HepG2 (cell line): ENCODE results near the gene PPP1R9B. TPM values are rescaled to one million over a fixed set of nuclear protein-coding genes. Genes with fewer than 3 reads are reported as not detected.

Source experiments
- FOXM1 ChIP-seq: sonication (generic); formaldehyde crosslinking; IDR thresholded peaks from 2 replicates; pipeline ENCODE4 v1.5.0; 2020; ENCODE audit warnings: missing genetic modification reagents
- GTF2F1 ChIP-seq: fragments of 150-350 bp; IDR thresholded peaks from 2 replicates; pipeline ENCODE4 v1.6.1; 2014; ENCODE audit warnings: low read length
- GZF1 ChIP-seq: sonication (generic); formaldehyde crosslinking; IDR thresholded peaks from 2 replicates; pipeline ENCODE4 v1.5.1; 2020; ENCODE audit warnings: mild to moderate bottlenecking, missing genetic modification reagents
- HNRNPK ChIP-seq: fragments of 200-400 bp; formaldehyde crosslinking; IDR thresholded peaks from 2 replicates; pipeline ENCODE4 v1.6.1; 2018; ENCODE audit warnings: low read length, low read depth, moderate library complexity, mild to moderate bottlenecking; ENCODE audit not compliant: poor library complexity, severe bottlenecking
- IKZF4 ChIP-seq: sonication (generic); formaldehyde crosslinking; IDR thresholded peaks from 2 replicates; pipeline ENCODE4 v1.5.1; 2020; ENCODE audit warnings: borderline replicate concordance, mild to moderate bottlenecking, low read depth, missing genetic modification reagents; ENCODE audit errors: not compliant biosample characterization
- MXI1 ChIP-seq: IDR thresholded peaks from 3 replicates; pipeline ENCODE4 v1.6.1; 2012; ENCODE audit warnings: low read depth, low read length, inconsistent platforms, borderline replicate concordance
- NR2F1 ChIP-seq, 2 experiments: fragments of 450-650 bp in 1 of 2; formaldehyde crosslinking in 1 of 2; IDR thresholded peaks; 2 replicates each; pipeline versions ENCODE4 v1.5.0 to v1.6.1; 2016 to 2020; ENCODE audit warnings: mild to moderate bottlenecking in 1 of 2, missing compliant biosample characterization in 1 of 2, missing genetic modification reagents in 1 of 2, moderate library complexity in 1 of 2
- PRPF4 ChIP-seq: fragments of 200-400 bp; formaldehyde crosslinking; IDR thresholded peaks from 2 replicates; pipeline ENCODE4 v1.6.1; 2016; ENCODE audit warnings: low read length, low read depth; ENCODE audit not compliant: poor library complexity, severe bottlenecking
- RFX5 ChIP-seq: IDR thresholded peaks from 2 replicates; pipeline ENCODE4 v1.6.1; 2011; ENCODE audit warnings: low read depth, low read length, improper control_type of control experiment
- STAT5B ChIP-seq: sonication (generic); formaldehyde crosslinking; IDR thresholded peaks from 2 replicates; pipeline ENCODE4 v1.4.0; 2020; ENCODE audit warnings: missing genetic modification reagents
- TEAD2 ChIP-seq: sonication (generic); formaldehyde crosslinking; IDR thresholded peaks from 2 replicates; pipeline ENCODE4 v1.9.0; 2021; ENCODE audit warnings: missing genetic modification reagents
- ZMYM2 ChIP-seq: sonication (generic); formaldehyde crosslinking; IDR thresholded peaks from 2 replicates; pipeline ENCODE4 v1.8.0; 2022; ENCODE audit warnings: mild to moderate bottlenecking, missing genetic modification reagents
- ZNF274 ChIP-seq: sonication (generic); formaldehyde crosslinking; IDR thresholded peaks from 2 replicates; pipeline ENCODE4 v1.5.1; 2020; ENCODE audit warnings: mild to moderate bottlenecking, missing genetic modification reagents
- ZNF550 ChIP-seq: sonication (generic); formaldehyde crosslinking; IDR thresholded peaks from 2 replicates; pipeline ENCODE4 v1.4.0; 2020; ENCODE audit warnings: mild to moderate bottlenecking, missing genetic modification reagents, borderline replicate concordance
- ZNF569 ChIP-seq: sonication (generic); formaldehyde crosslinking; IDR thresholded peaks from 2 replicates; pipeline ENCODE4 v1.5.0; 2020; ENCODE audit warnings: mild to moderate bottlenecking, missing genetic modification reagents, moderate library complexity, borderline replicate concordance
- ZSCAN29 ChIP-seq: sonication (generic); formaldehyde crosslinking; conservative IDR thresholded peaks from 2 replicates; pipeline ENCODE4 v1.4.0; 2020; ENCODE audit warnings: mild to moderate bottlenecking, missing genetic modification reagents
- polyA plus RNA-seq, 8 experiments: library from polyadenylated mRNA; depleted of rRNA in 3 of 8; stranded (reverse) in 7 of 8; unstranded in 1 of 8; fragments of >200 nt; fragmentation: Illumina TruSeq in 4 of 8; extraction: Trizol in 4 of 8; gene quantifications; 2 replicates each; pipeline versions ENCODE4 v1.2.1 to v1.2.3, GENCODE V29; 2011 to 2016; ENCODE audit warnings: low read depth in 4 of 8, missing spikeins in 1 of 8, mixed read lengths in 1 of 8; ENCODE audit not compliant: insufficient read depth in 1 of 8
- total RNA-seq, 5 experiments: library from RNA; depleted of rRNA; stranded (reverse); fragments of >200 nt; fragmentation: Illumina TruSeq; extraction: Trizol; gene quantifications; 2 replicates each; pipeline ENCODE4 v1.2.3, GENCODE V29; 2016; ENCODE audit warnings: low read depth in 1 of 5
- TF ChIP-seq, protein P1 (sequence below): sonication (generic); formaldehyde crosslinking; IDR thresholded peaks from 2 replicates; pipeline ENCODE4 v1.4.0; 2020; ENCODE audit warnings: missing genetic modification reagents, borderline replicate concordance
- TF ChIP-seq, protein P2 (sequence below): sonication (generic); formaldehyde crosslinking; IDR thresholded peaks from 2 replicates; pipeline ENCODE4 v1.8.0; 2022; ENCODE audit warnings: missing genetic modification reagents, mild to moderate bottlenecking, borderline replicate concordance
- TF ChIP-seq, protein P3 (sequence below): sonication (generic); formaldehyde crosslinking; IDR thresholded peaks from 2 replicates; pipeline ENCODE4 v1.4.0; 2020; ENCODE audit warnings: missing genetic modification reagents
- TF ChIP-seq, protein P4 (sequence below): sonication (generic); formaldehyde crosslinking; IDR thresholded peaks from 2 replicates; pipeline ENCODE4 v1.4.0; 2020; ENCODE audit warnings: low read depth, mild to moderate bottlenecking, missing genetic modification reagents
- TF ChIP-seq, protein P5 (sequence below): IDR thresholded peaks from 2 replicates; pipeline ENCODE4 v1.6.1; 2012; ENCODE audit warnings: low read length, improper control_type of control experiment

PPP1R9B gene
- total and polyA plus RNA-seq, 2 of the 13 experiments (the other 11 are each of a cell fraction or from before 2014, with no cell fraction given), result 9.4 to 15.8 TPM

DNA sequence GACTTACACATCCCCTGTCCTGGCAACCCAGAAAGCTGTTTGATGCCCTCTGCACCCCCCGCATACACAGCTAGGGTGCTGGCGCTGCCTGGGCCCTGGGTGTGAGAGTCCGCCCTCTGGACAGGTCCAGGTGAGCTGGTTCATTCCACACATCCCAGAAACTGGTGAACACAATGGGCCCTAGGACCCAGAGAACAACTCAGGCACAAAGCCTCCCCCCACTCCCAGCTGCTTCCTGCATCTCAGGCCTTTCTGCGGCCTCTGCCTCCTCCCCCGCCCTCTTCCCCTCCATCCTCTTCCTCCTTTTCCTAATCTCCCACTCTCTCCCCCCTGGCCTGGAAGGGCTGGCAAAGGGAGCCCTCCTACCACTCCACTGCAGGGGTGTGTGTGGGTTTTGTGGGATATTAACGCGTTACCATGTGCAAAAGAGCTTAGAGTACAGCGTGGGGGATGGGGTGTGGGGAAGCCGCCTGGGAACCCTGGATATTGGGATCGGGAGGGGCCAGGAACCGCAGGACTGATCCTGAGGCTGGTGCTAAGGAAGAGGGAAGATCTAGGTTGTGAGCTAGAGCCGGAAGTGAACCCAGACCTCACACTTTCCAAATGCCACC lies 1.6 kb upstream of the PPP1R9B start (continued):
- TF ChIP-seq, protein P1, sequence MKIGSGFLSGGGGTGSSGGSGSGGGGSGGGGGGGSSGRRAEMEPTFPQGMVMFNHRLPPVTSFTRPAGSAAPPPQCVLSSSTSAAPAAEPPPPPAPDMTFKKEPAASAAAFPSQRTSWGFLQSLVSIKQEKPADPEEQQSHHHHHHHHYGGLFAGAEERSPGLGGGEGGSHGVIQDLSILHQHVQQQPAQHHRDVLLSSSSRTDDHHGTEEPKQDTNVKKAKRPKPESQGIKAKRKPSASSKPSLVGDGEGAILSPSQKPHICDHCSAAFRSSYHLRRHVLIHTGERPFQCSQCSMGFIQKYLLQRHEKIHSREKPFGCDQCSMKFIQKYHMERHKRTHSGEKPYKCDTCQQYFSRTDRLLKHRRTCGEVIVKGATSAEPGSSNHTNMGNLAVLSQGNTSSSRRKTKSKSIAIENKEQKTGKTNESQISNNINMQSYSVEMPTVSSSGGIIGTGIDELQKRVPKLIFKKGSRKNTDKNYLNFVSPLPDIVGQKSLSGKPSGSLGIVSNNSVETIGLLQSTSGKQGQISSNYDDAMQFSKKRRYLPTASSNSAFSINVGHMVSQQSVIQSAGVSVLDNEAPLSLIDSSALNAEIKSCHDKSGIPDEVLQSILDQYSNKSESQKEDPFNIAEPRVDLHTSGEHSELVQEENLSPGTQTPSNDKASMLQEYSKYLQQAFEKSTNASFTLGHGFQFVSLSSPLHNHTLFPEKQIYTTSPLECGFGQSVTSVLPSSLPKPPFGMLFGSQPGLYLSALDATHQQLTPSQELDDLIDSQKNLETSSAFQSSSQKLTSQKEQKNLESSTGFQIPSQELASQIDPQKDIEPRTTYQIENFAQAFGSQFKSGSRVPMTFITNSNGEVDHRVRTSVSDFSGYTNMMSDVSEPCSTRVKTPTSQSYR (CRISPR knock-in tag), result peak; percentile 96
- 0 out of 2 replicates have a peak, but pooled peaks have one; percentile 49 for TF ChIP-seq STAT5B (CRISPR knock-in tag)
- TF ChIP-seq FOXM1 (CRISPR knock-in tag), result no peak
- TF ChIP-seq TEAD2 (CRISPR knock-in tag), result no peak
- TF ChIP-seq RFX5, result no peak
- TF ChIP-seq MXI1, result peak; percentile 39; the same call in 1 of the 3 replicates
- peak; percentile 17 for TF ChIP-seq HNRNPK
- TF ChIP-seq, protein P2, sequence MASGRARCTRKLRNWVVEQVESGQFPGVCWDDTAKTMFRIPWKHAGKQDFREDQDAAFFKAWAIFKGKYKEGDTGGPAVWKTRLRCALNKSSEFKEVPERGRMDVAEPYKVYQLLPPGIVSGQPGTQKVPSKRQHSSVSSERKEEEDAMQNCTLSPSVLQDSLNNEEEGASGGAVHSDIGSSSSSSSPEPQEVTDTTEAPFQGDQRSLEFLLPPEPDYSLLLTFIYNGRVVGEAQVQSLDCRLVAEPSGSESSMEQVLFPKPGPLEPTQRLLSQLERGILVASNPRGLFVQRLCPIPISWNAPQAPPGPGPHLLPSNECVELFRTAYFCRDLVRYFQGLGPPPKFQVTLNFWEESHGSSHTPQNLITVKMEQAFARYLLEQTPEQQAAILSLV (CRISPR knock-in tag), result peak; percentile 88; the same call in 1 of the 2 replicates
- peak; percentile 86; the same call in 1 of the 2 replicates for TF ChIP-seq ZSCAN29
- TF ChIP-seq ZNF274 (CRISPR knock-in tag), result no peak
- TF ChIP-seq ZNF550 (CRISPR knock-in tag), result no peak
- no peak for TF ChIP-seq GZF1 (CRISPR knock-in tag)
- no peak for TF ChIP-seq ZNF569 (CRISPR knock-in tag)
- TF ChIP-seq NR2F1 (CRISPR knock-in tag; IDR thresholded peaks at IDR 0.05), result no peak
- no peak for TF ChIP-seq ZMYM2
- TF ChIP-seq, protein P3, sequence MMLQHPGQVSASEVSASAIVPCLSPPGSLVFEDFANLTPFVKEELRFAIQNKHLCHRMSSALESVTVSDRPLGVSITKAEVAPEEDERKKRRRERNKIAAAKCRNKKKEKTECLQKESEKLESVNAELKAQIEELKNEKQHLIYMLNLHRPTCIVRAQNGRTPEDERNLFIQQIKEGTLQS, result no peak
- TF ChIP-seq, protein P4, sequence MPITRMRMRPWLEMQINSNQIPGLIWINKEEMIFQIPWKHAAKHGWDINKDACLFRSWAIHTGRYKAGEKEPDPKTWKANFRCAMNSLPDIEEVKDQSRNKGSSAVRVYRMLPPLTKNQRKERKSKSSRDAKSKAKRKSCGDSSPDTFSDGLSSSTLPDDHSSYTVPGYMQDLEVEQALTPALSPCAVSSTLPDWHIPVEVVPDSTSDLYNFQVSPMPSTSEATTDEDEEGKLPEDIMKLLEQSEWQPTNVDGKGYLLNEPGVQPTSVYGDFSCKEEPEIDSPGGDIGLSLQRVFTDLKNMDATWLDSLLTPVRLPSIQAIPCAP (CRISPR knock-in tag), result no peak
- no peak for TF ChIP-seq GTF2F1
- TF ChIP-seq, protein P5, sequence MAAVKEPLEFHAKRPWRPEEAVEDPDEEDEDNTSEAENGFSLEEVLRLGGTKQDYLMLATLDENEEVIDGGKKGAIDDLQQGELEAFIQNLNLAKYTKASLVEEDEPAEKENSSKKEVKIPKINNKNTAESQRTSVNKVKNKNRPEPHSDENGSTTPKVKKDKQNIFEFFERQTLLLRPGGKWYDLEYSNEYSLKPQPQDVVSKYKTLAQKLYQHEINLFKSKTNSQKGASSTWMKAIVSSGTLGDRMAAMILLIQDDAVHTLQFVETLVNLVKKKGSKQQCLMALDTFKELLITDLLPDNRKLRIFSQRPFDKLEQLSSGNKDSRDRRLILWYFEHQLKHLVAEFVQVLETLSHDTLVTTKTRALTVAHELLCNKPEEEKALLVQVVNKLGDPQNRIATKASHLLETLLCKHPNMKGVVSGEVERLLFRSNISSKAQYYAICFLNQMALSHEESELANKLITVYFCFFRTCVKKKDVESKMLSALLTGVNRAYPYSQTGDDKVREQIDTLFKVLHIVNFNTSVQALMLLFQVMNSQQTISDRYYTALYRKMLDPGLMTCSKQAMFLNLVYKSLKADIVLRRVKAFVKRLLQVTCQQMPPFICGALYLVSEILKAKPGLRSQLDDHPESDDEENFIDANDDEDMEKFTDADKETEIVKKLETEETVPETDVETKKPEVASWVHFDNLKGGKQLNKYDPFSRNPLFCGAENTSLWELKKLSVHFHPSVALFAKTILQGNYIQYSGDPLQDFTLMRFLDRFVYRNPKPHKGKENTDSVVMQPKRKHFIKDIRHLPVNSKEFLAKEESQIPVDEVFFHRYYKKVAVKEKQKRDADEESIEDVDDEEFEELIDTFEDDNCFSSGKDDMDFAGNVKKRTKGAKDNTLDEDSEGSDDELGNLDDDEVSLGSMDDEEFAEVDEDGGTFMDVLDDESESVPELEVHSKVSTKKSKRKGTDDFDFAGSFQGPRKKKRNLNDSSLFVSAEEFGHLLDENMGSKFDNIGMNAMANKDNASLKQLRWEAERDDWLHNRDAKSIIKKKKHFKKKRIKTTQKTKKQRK, result no peak
- TF ChIP-seq IKZF4, result no peak
- peak; percentile 72 for TF ChIP-seq PRPF4
